Esophagus squamous epithelium (tissue), 5 donors: Measurements from ENCODE around the gene ADAMTS14. TPM values are rescaled to one million over a fixed set of nuclear protein-coding genes. Genes with fewer than 3 reads are reported as not detected.
A peak's percentile ranks its signal among the peaks of the same experiment; 100 is the strongest.

Source experiments
- DNase-seq: peaks from one replicate; lab custom pipeline; 2025; lab: John Stamatoyannopoulos, UW
- H3K27ac ChIP-seq, 4 donors: fragments of 200-600 bp; sonication (generic); one replicate each; pipeline ENCODE4 v1.5.1; 2016 to 2019; ENCODE audit warnings: mild to moderate bottlenecking in 1 of 4
- H3K27me3 ChIP-seq, 4 donors: fragments of 200-600 bp; sonication (generic); 1 replicate in 3 of 4; 2 replicates in 1 of 4; pipeline versions ENCODE4 v1.5.1 to v1.6.0; 2017 to 2021; ENCODE audit warnings: antibody characterized with exemption in 1 of 4
- H3K36me3 ChIP-seq, 3 donors: fragments of 200-600 bp; sonication (generic); one replicate each; pipeline ENCODE4 v1.5.1; 2016 to 2019
- H3K4me1 ChIP-seq, 3 donors: fragments of 200-600 bp; sonication (generic); one replicate each; pipeline ENCODE4 v1.5.1; 2017 to 2019
- H3K4me3 ChIP-seq, 4 donors: fragments of 200-600 bp; sonication (generic); 1 replicate in 3 of 4; 2 replicates in 1 of 4; pipeline ENCODE4 v1.5.1; 2016 to 2019; ENCODE audit warnings: mild to moderate bottlenecking in 2 of 4, moderate library complexity in 1 of 4
- H3K9me3 ChIP-seq, 3 donors: fragments of 200-600 bp; sonication (generic); one replicate each; pipeline ENCODE4 v1.5.1; 2016 to 2019
- POLR2A ChIP-seq, 4 donors: fragments of 450-650 bp; IDR thresholded peaks; one replicate each; pipeline ENCODE4 v1.6.1; 2017; ENCODE audit warnings: antibody characterized with exemption in 4 of 4, mild to moderate bottlenecking in 4 of 4, moderate library complexity in 3 of 4
- WGBS, 2 donors: methylation state at CpG; one replicate each; pipeline ENCODE4 v1.1.5; 2018; 5-methylcytosine and 5-hydroxymethylcytosine counted together
- intact Hi-C: fragments of 100-400 bp; cut with DNase I; formaldehyde crosslinking; loops from one replicate; pipeline ENCODE4 v1.15.0; 2022
- total RNA-seq, 4 donors: library from RNA; depleted of rRNA; stranded (reverse); fragments of >200 nt; gene quantifications; one replicate each; pipeline ENCODE4 v1.1.0, GENCODE V29; 2016
- TF ChIP-seq, protein P1 (sequence below), 6 experiments: fragments of 450-650 bp in 4 of 6; fragments of 200-600 bp in 2 of 6; sonication (generic) in 2 of 6; IDR thresholded peaks; one replicate each; pipeline ENCODE4 v1.5.1; 2016 to 2019; ENCODE audit warnings: antibody characterized with exemption in 6 of 6, mild to moderate bottlenecking in 4 of 6, moderate library complexity in 4 of 6
- donor health status: DM: yes; HTN: yes; CAD: no.

Gene ADAMTS14
- total RNA-seq, 4 donors from 2014 or later, result 0.23 to 0.75 (median 0.38) TPM; not detected in 1

DNA sequence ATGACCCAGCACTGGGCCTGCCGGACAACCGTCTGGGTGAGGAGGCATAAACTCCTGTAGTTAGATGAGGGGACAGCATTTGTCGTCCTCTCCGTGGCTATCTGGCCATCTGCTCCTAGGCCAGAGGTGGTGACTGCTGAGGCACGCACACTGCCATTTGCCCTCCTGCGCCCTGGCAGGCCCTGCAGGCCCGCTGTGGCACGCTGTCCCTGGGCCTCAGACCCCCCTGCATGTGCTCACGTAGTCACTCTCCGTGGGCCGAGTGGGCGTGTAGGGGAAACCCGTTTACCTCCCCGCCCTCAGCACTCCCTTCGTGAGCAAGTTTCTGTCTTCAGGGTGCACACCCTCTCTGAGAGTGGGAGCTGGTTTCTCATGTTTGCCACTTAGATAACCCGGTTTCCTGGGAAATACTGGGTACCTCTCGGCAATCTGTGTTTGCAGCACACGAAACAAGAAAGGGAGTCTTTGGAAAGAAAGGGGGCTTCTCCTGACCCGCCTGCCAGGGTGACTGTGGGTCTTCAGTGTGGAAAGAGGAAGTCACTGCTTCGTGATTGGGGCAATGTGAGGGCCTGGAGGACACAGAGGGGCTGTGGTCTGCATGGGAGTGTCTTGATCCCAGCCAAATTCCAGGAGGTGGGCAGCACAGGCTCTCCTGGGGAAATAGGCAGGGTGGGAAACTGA, 10.8 kb downstream of the ADAMTS14 start:
- no peak for TF ChIP-seq POLR2A (IDR thresholded peaks at IDR 0.05)
- TF ChIP-seq, protein P1, sequence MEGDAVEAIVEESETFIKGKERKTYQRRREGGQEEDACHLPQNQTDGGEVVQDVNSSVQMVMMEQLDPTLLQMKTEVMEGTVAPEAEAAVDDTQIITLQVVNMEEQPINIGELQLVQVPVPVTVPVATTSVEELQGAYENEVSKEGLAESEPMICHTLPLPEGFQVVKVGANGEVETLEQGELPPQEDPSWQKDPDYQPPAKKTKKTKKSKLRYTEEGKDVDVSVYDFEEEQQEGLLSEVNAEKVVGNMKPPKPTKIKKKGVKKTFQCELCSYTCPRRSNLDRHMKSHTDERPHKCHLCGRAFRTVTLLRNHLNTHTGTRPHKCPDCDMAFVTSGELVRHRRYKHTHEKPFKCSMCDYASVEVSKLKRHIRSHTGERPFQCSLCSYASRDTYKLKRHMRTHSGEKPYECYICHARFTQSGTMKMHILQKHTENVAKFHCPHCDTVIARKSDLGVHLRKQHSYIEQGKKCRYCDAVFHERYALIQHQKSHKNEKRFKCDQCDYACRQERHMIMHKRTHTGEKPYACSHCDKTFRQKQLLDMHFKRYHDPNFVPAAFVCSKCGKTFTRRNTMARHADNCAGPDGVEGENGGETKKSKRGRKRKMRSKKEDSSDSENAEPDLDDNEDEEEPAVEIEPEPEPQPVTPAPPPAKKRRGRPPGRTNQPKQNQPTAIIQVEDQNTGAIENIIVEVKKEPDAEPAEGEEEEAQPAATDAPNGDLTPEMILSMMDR (IDR thresholded peaks at IDR 0.05), result no peak
- H3K36me3 ChIP-seq, result no peaks in the 10 kb centered on the region
- no peaks in the 10 kb centered on the region for H3K27me3 ChIP-seq
- no peak for DNase-seq
- intact Hi-C loops, result no loop called here
- WGBS, 2 donors, result 57 to 65% methylated on average over 12 to 13 of the region's 20 CpGs
- H3K9me3 ChIP-seq, result no peaks in the 10 kb centered on the region
- H3K4me1 ChIP-seq, result peaks cover 0 to 13% (median 7%) of the 10 kb centered on the region in 3 donors
- H3K27ac ChIP-seq, result peak overlapping the region in 1 of 4 donors; percentile 13
- H3K4me3 ChIP-seq, result no peak overlapping the region

DNA sequence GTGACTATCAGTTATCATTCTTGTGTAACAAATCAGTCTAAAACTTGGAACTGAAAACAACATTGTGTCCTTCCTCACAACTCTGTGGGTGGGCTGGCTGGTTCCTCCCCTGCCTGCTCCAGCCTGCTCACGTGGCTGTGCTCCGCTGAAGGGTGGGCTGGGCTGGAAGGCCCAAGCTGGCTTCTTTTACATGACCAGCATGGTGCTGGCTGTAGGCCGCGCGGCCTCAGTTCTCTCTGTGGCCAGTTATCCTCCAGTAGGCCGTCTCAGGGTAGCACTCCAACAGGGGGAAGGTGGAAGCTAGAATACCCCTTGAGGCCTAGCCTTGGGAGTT, 11.3 kb downstream of the ADAMTS14 start:
- 53 to 78% methylated on average over 3 to 4 of the region's 6 CpGs for WGBS, 2 donors
- Histone ChIP-seq H3K36me3 (no peaks in the 10 kb centered on the region), H3K4me3 (no peak overlapping the region), H3K27me3 (no peaks in the 10 kb centered on the region), H3K27ac (peak overlapping the region in 1 of 4 donors; percentile 13), H3K9me3 (no peaks in the 10 kb centered on the region), H3K4me1 (peaks cover 0 to 13% (median 7%) of the 10 kb centered on the region in 3 donors)
- no peak for TF ChIP-seq POLR2A (IDR thresholded peaks at IDR 0.05)
- TF ChIP-seq, protein P1 (IDR thresholded peaks at IDR 0.05), result no peak
- intact Hi-C loops, result no loop called here
- no peak for DNase-seq

DNA sequence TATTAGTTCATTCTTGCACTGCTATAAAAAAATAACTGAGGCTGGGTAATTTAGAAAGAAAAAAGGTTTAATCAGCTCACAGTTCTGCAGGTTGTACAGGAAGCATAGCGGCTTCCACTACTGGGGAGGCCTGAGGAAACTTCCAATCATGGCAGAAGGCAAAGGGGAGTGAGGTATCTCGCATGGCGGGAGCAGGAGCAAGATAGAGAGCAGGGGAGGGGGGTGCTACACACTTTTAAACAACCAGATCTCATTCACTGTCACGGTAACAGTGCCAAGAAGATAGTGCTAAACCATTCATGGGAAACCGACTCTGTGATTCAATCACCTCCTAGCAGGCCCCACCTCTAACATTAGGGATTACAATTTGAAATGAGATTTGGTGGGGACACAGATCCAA, 11.6 kb downstream of the ADAMTS14 start:
- no peak for DNase-seq
- Histone ChIP-seq H3K27me3 (no peaks in the 10 kb centered on the region), H3K4me1 (peaks cover 0 to 13% (median 7%) of the 10 kb centered on the region in 3 donors), H3K9me3 (no peaks in the 10 kb centered on the region), H3K27ac (no peak overlapping the region), H3K36me3 (no peaks in the 10 kb centered on the region), H3K4me3 (no peak overlapping the region)
- TF ChIP-seq POLR2A (IDR thresholded peaks at IDR 0.05), result no peak
- TF ChIP-seq, protein P1 (IDR thresholded peaks at IDR 0.05), result no peak
- 86 to 93% methylated on average over 5 of the region's 5 CpGs for WGBS, 2 donors
- intact Hi-C loops, result no loop called here

DNA sequence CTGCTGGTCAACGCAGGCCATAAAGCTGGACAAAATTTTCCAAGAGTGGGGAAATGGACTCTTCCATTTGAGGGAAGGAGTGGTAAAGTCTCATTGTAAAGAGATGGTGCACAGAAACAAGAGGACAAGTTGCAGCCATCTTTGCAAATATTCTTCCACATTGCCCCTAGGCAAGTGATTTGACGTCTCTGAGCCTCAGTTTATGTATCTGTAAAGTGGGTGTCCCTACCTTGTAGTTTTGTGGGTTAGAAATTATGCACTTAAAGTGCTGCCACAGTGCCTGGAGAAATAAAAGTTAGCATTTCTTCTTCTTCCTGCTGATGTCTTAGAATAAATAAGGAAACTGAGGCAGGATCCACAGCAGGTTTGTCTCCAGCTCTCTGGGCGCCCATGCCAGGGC, 12.1 kb downstream of the ADAMTS14 start:
- intact Hi-C loops, result no loop called here
- Histone ChIP-seq H3K27ac (no peak overlapping the region), H3K9me3 (no peaks in the 10 kb centered on the region), H3K4me3 (no peak overlapping the region), H3K36me3 (no peaks in the 10 kb centered on the region), H3K27me3 (no peaks in the 10 kb centered on the region), H3K4me1 (peaks cover 0 to 13% (median 7%) of the 10 kb centered on the region in 3 donors)
- no peak for DNase-seq
- TF ChIP-seq, protein P1 (IDR thresholded peaks at IDR 0.05), result no peak
- TF ChIP-seq POLR2A (IDR thresholded peaks at IDR 0.05), result no peak
- 85 to 97% methylated on average over 1 to 3 of the region's 3 CpGs for WGBS, 2 donors

DNA sequence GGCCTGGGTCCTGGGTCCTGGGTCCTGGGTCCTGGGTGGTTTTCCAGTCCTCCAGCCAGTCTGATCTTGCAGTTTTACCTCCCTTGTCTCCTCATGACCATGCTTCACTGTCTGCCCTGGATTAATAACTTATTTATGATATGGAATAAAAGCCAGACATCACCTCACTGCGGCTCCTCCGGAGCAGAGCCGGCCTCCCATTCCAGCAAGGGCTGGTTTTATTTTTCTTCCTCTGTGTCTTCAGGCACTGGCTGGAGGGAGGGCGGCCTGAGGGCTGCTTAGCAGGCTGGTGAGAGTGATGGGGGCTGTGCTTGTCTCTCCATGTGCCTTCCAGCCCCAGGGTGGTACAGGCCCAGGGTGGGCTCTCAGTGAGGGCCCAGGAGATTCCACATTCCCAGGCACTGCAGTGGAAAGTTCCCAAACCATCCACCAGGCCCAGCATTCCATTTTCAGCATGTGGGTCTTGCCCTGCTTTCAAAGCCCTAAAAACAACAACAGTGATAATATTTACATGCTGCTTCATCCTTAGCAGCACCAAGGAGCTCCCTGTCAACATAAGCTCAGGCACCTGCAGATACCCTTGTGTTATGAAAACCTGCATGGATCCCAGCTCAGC, 12.6 kb downstream of the ADAMTS14 start:
- Histone ChIP-seq H3K4me3 (no peak overlapping the region), H3K4me1 (peaks cover 0 to 13% (median 7%) of the 10 kb centered on the region in 3 donors), H3K36me3 (no peaks in the 10 kb centered on the region), H3K27me3 (no peaks in the 10 kb centered on the region), H3K9me3 (no peaks in the 10 kb centered on the region), H3K27ac (no peak overlapping the region)
- 92% methylated on average over 4 of the region's 4 CpGs for WGBS, 2 donors
- no peak for DNase-seq
- intact Hi-C loops, result no loop called here
- no peak for TF ChIP-seq POLR2A (IDR thresholded peaks at IDR 0.05)
- TF ChIP-seq, protein P1 (IDR thresholded peaks at IDR 0.05), result no peak
